Measurements from ENCODE around the gene FUT3.

DNA sequence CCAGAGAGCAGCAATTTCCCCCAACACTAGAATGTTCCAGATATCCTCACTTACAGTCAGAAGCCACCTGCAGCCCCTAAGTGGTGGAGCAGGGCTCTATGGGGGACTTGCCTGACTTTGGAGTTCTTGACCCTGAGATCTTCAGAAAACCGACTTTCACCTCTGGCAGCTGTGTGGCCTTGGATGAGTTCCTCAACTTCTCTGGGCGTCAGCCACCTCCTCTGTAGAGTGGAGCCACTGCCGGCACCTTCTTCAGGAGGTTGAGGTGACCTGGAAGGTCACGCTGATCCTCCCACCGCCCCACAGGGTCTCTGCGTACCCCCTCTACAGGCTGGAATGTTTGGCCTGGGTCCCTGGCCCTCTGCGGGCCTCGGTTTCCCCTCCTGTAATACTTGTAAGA is 26.2 kb upstream of the FUT3 start:
- TF ChIP-seq EZH2 (IDR thresholded peaks at IDR 0.05; ENCODE audit: insufficient read depth, poor library complexity, severe bottlenecking) (no peak), EZH2phosphoT487 (IDR thresholded peaks at IDR 0.05; ENCODE audit: insufficient read depth, low read depth) (no peak)

Measured in GM23248 (cell line).